VCaP (cell line): ENCODE measurements around the gene THOC6.

Source experiments
- H3K27ac ChIP-seq: fragments of 450-650 bp; 2 replicates; pipeline ENCODE4 v1.5.1; 2017
- CTCF ChIP-seq: fragments of 450-650 bp; conservative IDR thresholded peaks from 2 replicates; pipeline ENCODE4 v1.5.1; 2017; ENCODE audit warnings: mild to moderate bottlenecking, moderate library complexity

THOC6 gene

GRCh38 chr16:3012828-3013420, 10.9 kb upstream of the THOC6 start, which contains the start of gene CLDN9:
Gene CLDN9, plus strand, starts transcription at chr16:3012923. Its CDS starts 440 bp downstream, at chr16:3013363.
- H3K27ac ChIP-seq: no peak within 1 kb of the TSS
- TF ChIP-seq CTCF: no peak

- no peak for TF ChIP-seq CTCF
- H3K27ac ChIP-seq: no peak overlapping the region
Measured at GRCh38 chr16:3013491-3013951, 10.3 kb upstream of the THOC6 start.

GRCh38 chr16:3013998-3014690, 9.7 kb upstream of the THOC6 start:
- no peak for TF ChIP-seq CTCF
- H3K27ac ChIP-seq: no peak overlapping the region

GRCh38 chr16:3014971-3015370, 8.9 kb upstream of the THOC6 start:
- TF ChIP-seq CTCF: no peak
- H3K27ac ChIP-seq: no peak overlapping the region

- no peak overlapping the region for H3K27ac ChIP-seq
- TF ChIP-seq CTCF: no peak
Measured at GRCh38 chr16:3015865-3016521, 7.8 kb upstream of the THOC6 start.

GRCh38 chr16:3017344-3017743, 6.5 kb upstream of the THOC6 start:
- no peak for TF ChIP-seq CTCF
- H3K27ac ChIP-seq: no peak overlapping the region

GRCh38 chr16:3017794-3018506, 5.9 kb upstream of the THOC6 start, which contains the start of gene CLDN6:
Gene CLDN6, minus strand, starts transcription at chr16:3018183. Its CDS starts 2,162 bp downstream, at chr16:3016021.
- TF ChIP-seq CTCF: no peak
- no peak within 1 kb of the TSS for H3K27ac ChIP-seq
